WTC11 (cell line): ENCODE results near the gene CASKIN2.

Experiments used
- TF ChIP-seq, protein P1 (sequence below): sonication (generic); formaldehyde crosslinking; IDR thresholded peaks from 2 replicates; pipeline ENCODE4 v1.8.0; 2023; ENCODE audit warnings: missing genetic modification reagents
- TF ChIP-seq, protein P2 (sequence below): fragments of 200-600 bp; IDR thresholded peaks from 2 replicates; pipeline ENCODE4 v1.8.0; 2022; ENCODE audit warnings: antibody characterized with exemption
- TF ChIP-seq, protein P3 (sequence below): sonication (generic); formaldehyde crosslinking; IDR thresholded peaks from 2 replicates; pipeline ENCODE4 v1.8.1; 2023; ENCODE audit warnings: mild to moderate bottlenecking, missing genetic modification reagents, moderate library complexity

DNA sequence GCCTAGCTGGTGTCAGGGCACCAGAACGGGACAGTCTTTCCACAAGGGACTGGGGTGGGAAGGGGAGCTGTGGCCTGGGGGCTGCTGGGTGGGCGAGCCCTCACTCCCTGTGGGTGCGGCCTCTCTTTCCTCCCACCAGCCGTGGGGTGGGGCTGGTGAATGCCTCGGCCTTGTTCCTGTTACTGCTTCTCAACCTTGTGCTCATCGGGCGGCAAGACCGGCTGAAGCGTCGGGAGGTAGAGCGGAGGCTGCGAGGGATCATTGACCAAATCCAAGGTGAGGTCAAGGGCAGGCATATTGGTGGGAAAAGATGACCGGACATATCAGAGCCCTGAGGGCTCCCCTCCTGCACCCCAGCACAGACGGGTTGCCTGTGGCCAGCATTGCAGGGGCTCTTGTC lies 29.2 kb downstream of the CASKIN2 start:
- TF ChIP-seq, protein P1, sequence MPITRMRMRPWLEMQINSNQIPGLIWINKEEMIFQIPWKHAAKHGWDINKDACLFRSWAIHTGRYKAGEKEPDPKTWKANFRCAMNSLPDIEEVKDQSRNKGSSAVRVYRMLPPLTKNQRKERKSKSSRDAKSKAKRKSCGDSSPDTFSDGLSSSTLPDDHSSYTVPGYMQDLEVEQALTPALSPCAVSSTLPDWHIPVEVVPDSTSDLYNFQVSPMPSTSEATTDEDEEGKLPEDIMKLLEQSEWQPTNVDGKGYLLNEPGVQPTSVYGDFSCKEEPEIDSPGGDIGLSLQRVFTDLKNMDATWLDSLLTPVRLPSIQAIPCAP = no peak
- TF ChIP-seq, protein P2, sequence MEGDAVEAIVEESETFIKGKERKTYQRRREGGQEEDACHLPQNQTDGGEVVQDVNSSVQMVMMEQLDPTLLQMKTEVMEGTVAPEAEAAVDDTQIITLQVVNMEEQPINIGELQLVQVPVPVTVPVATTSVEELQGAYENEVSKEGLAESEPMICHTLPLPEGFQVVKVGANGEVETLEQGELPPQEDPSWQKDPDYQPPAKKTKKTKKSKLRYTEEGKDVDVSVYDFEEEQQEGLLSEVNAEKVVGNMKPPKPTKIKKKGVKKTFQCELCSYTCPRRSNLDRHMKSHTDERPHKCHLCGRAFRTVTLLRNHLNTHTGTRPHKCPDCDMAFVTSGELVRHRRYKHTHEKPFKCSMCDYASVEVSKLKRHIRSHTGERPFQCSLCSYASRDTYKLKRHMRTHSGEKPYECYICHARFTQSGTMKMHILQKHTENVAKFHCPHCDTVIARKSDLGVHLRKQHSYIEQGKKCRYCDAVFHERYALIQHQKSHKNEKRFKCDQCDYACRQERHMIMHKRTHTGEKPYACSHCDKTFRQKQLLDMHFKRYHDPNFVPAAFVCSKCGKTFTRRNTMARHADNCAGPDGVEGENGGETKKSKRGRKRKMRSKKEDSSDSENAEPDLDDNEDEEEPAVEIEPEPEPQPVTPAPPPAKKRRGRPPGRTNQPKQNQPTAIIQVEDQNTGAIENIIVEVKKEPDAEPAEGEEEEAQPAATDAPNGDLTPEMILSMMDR = no peak
- TF ChIP-seq, protein P3, sequence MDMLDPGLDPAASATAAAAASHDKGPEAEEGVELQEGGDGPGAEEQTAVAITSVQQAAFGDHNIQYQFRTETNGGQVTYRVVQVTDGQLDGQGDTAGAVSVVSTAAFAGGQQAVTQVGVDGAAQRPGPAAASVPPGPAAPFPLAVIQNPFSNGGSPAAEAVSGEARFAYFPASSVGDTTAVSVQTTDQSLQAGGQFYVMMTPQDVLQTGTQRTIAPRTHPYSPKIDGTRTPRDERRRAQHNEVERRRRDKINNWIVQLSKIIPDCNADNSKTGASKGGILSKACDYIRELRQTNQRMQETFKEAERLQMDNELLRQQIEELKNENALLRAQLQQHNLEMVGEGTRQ (CRISPR knock-in tag) = no peak
